ENCODE results near the gene ADAMTSL3.

The ADAMTSL3 gene

GRCh38 chr15:83657549-83657948, 3.6 kb downstream of the ADAMTSL3 start:
- no peaks in the 10 kb centered on the region for H3K9me3 ChIP-seq (ENCODE audit: control insufficient read depth, insufficient read depth, low read depth, low read length)
- no peak overlapping the region for H3K27ac ChIP-seq (ENCODE audit: low read depth, low read length)
- H3K4me3 ChIP-seq (ENCODE audit: low read depth, low read length): no peak overlapping the region

GRCh38 chr15:83658430-83659416, 4.8 kb downstream of the ADAMTSL3 start:
- 0 out of 2 replicates have a peak, but pooled peaks cover 3% of the 10 kb centered on the region for H3K4me1 ChIP-seq (ENCODE audit: control insufficient read depth, insufficient read depth, low read length)
- no peak overlapping the region for H3K4me3 ChIP-seq (ENCODE audit: low read depth, low read length)
- peaks cover 35% of the 10 kb centered on the region for H3K27me3 ChIP-seq (ENCODE audit: control insufficient read depth, insufficient read depth, low read length)
- H3K27ac ChIP-seq (ENCODE audit: low read depth, low read length): no peak overlapping the region
- no peaks in the 10 kb centered on the region for H3K9me3 ChIP-seq (ENCODE audit: control insufficient read depth, insufficient read depth, low read depth, low read length)
- H3K36me3 ChIP-seq (ENCODE audit: control insufficient read depth, insufficient read depth, low read length): no peaks in the 10 kb centered on the region
- H3K9ac ChIP-seq (ENCODE audit: low read length): no peak overlapping the region

More at GRCh38 chr15:83657549-83657948, 3.6 kb downstream of the ADAMTSL3 start:
- no peak overlapping the region for H3K9ac ChIP-seq (ENCODE audit: low read length)
- H3K27me3 ChIP-seq (ENCODE audit: control insufficient read depth, insufficient read depth, low read length): peaks cover 44% of the 10 kb centered on the region
- H3K36me3 ChIP-seq (ENCODE audit: control insufficient read depth, insufficient read depth, low read length): no peaks in the 10 kb centered on the region
- 0 out of 2 replicates have a peak, but pooled peaks cover 3% of the 10 kb centered on the region for H3K4me1 ChIP-seq (ENCODE audit: control insufficient read depth, insufficient read depth, low read length)

GRCh38 chr15:83659417-83659812, 5.5 kb downstream of the ADAMTSL3 start:
- no peak overlapping the region for H3K9ac ChIP-seq (ENCODE audit: low read length)
- H3K9me3 ChIP-seq (ENCODE audit: control insufficient read depth, insufficient read depth, low read depth, low read length): no peaks in the 10 kb centered on the region
- no peak overlapping the region for H3K27ac ChIP-seq (ENCODE audit: low read depth, low read length)
- peaks cover 30% of the 10 kb centered on the region for H3K27me3 ChIP-seq (ENCODE audit: control insufficient read depth, insufficient read depth, low read length)
- no peaks in the 10 kb centered on the region for H3K36me3 ChIP-seq (ENCODE audit: control insufficient read depth, insufficient read depth, low read length)
- H3K4me3 ChIP-seq (ENCODE audit: low read depth, low read length): no peak overlapping the region
- H3K4me1 ChIP-seq (ENCODE audit: control insufficient read depth, insufficient read depth, low read length): 0 out of 2 replicates have a peak, but pooled peaks cover 3% of the 10 kb centered on the region

- H3K4me1 ChIP-seq (ENCODE audit: control insufficient read depth, insufficient read depth, low read length): no peaks in the 10 kb centered on the region
- H3K36me3 ChIP-seq (ENCODE audit: control insufficient read depth, insufficient read depth, low read length): no peaks in the 10 kb centered on the region
- no peak overlapping the region for H3K9ac ChIP-seq (ENCODE audit: low read length)
- no peak overlapping the region for H3K27ac ChIP-seq (ENCODE audit: low read depth, low read length)
- H3K9me3 ChIP-seq (ENCODE audit: control insufficient read depth, insufficient read depth, low read depth, low read length): no peaks in the 10 kb centered on the region
- H3K27me3 ChIP-seq (ENCODE audit: control insufficient read depth, insufficient read depth, low read length): no peaks in the 10 kb centered on the region
- H3K4me3 ChIP-seq (ENCODE audit: low read depth, low read length): no peak overlapping the region
Observed at GRCh38 chr15:83665480-83665879, 11.6 kb downstream of the ADAMTSL3 start.

- no peak overlapping the region for H3K4me3 ChIP-seq (ENCODE audit: low read depth, low read length)
- no peaks in the 10 kb centered on the region for H3K9me3 ChIP-seq (ENCODE audit: control insufficient read depth, insufficient read depth, low read depth, low read length)
- H3K9ac ChIP-seq (ENCODE audit: low read length): no peak overlapping the region
- H3K27ac ChIP-seq (ENCODE audit: low read depth, low read length): no peak overlapping the region
- H3K36me3 ChIP-seq (ENCODE audit: control insufficient read depth, insufficient read depth, low read length): no peaks in the 10 kb centered on the region
- H3K4me1 ChIP-seq (ENCODE audit: control insufficient read depth, insufficient read depth, low read length): no peaks in the 10 kb centered on the region
- H3K27me3 ChIP-seq (ENCODE audit: control insufficient read depth, insufficient read depth, low read length): no peaks in the 10 kb centered on the region
Observed at GRCh38 chr15:83670672-83671229, 16.8 kb downstream of the ADAMTSL3 start.

- no peak overlapping the region for H3K4me3 ChIP-seq (ENCODE audit: low read depth, low read length)
- H3K9me3 ChIP-seq (ENCODE audit: control insufficient read depth, insufficient read depth, low read depth, low read length): no peaks in the 10 kb centered on the region
- H3K4me1 ChIP-seq (ENCODE audit: control insufficient read depth, insufficient read depth, low read length): no peaks in the 10 kb centered on the region
- no peaks in the 10 kb centered on the region for H3K36me3 ChIP-seq (ENCODE audit: control insufficient read depth, insufficient read depth, low read length)
- H3K27me3 ChIP-seq (ENCODE audit: control insufficient read depth, insufficient read depth, low read length): no peaks in the 10 kb centered on the region
- no peak overlapping the region for H3K27ac ChIP-seq (ENCODE audit: low read depth, low read length)
- H3K9ac ChIP-seq (ENCODE audit: low read length): no peak overlapping the region
Observed at GRCh38 chr15:83671603-83672002, 17.7 kb downstream of the ADAMTSL3 start.

- H3K4me3 ChIP-seq (ENCODE audit: low read depth, low read length): no peak overlapping the region
- H3K9ac ChIP-seq (ENCODE audit: low read length): no peak overlapping the region
- no peaks in the 10 kb centered on the region for H3K36me3 ChIP-seq (ENCODE audit: control insufficient read depth, insufficient read depth, low read length)
- H3K27me3 ChIP-seq (ENCODE audit: control insufficient read depth, insufficient read depth, low read length): no peaks in the 10 kb centered on the region
- no peaks in the 10 kb centered on the region for H3K4me1 ChIP-seq (ENCODE audit: control insufficient read depth, insufficient read depth, low read length)
- H3K27ac ChIP-seq (ENCODE audit: low read depth, low read length): no peak overlapping the region
- no peaks in the 10 kb centered on the region for H3K9me3 ChIP-seq (ENCODE audit: control insufficient read depth, insufficient read depth, low read depth, low read length)
Observed at GRCh38 chr15:83673385-83673784, 19.5 kb downstream of the ADAMTSL3 start.

- Histone ChIP-seq H3K4me3 (ENCODE audit: low read depth, low read length) (no peak overlapping the region), H3K4me1 (ENCODE audit: control insufficient read depth, insufficient read depth, low read length) (0 out of 2 replicates have a peak, but pooled peaks cover 5% of the 10 kb centered on the region), H3K27ac (ENCODE audit: low read depth, low read length) (no peak overlapping the region), H3K27me3 (ENCODE audit: control insufficient read depth, insufficient read depth, low read length) (no peaks in the 10 kb centered on the region), H3K9ac (ENCODE audit: low read length) (no peak overlapping the region), H3K9me3 (ENCODE audit: control insufficient read depth, insufficient read depth, low read depth, low read length) (no peaks in the 10 kb centered on the region), H3K36me3 (ENCODE audit: control insufficient read depth, insufficient read depth, low read length) (no peaks in the 10 kb centered on the region)
Observed at GRCh38 chr15:83682476-83683088, 28.7 kb downstream of the ADAMTSL3 start.

GRCh38 chr15:83685916-83686332, 32.0 kb downstream of the ADAMTSL3 start:
- H3K4me3 ChIP-seq (ENCODE audit: low read depth, low read length): no peak overlapping the region
- H3K36me3 ChIP-seq (ENCODE audit: control insufficient read depth, insufficient read depth, low read length): no peaks in the 10 kb centered on the region
- no peak overlapping the region for H3K27ac ChIP-seq (ENCODE audit: low read depth, low read length)

GRCh38 chr15:83688201-83688600, 34.3 kb downstream of the ADAMTSL3 start:
- no peaks in the 10 kb centered on the region for H3K27me3 ChIP-seq (ENCODE audit: control insufficient read depth, insufficient read depth, low read length)
- no peak overlapping the region for H3K9ac ChIP-seq (ENCODE audit: low read length)
- no peak overlapping the region for H3K4me3 ChIP-seq (ENCODE audit: low read depth, low read length)
- no peak overlapping the region for H3K27ac ChIP-seq (ENCODE audit: low read depth, low read length)
- no peaks in the 10 kb centered on the region for H3K9me3 ChIP-seq (ENCODE audit: control insufficient read depth, insufficient read depth, low read depth, low read length)
- peaks cover 6% of the 10 kb centered on the region; the same call in 1 of the 2 replicates for H3K4me1 ChIP-seq (ENCODE audit: control insufficient read depth, insufficient read depth, low read length)
- H3K36me3 ChIP-seq (ENCODE audit: control insufficient read depth, insufficient read depth, low read length): no peaks in the 10 kb centered on the region

More at GRCh38 chr15:83685916-83686332, 32.0 kb downstream of the ADAMTSL3 start:
- no peaks in the 10 kb centered on the region for H3K9me3 ChIP-seq (ENCODE audit: control insufficient read depth, insufficient read depth, low read depth, low read length)
- no peak overlapping the region for H3K9ac ChIP-seq (ENCODE audit: low read length)
- H3K27me3 ChIP-seq (ENCODE audit: control insufficient read depth, insufficient read depth, low read length): no peaks in the 10 kb centered on the region
- no peaks in the 10 kb centered on the region for H3K4me1 ChIP-seq (ENCODE audit: control insufficient read depth, insufficient read depth, low read length)

GRCh38 chr15:83690676-83691075, 36.8 kb downstream of the ADAMTSL3 start:
- Histone ChIP-seq H3K27me3 (ENCODE audit: control insufficient read depth, insufficient read depth, low read length) (no peaks in the 10 kb centered on the region), H3K9ac (ENCODE audit: low read length) (no peak overlapping the region), H3K36me3 (ENCODE audit: control insufficient read depth, insufficient read depth, low read length) (no peaks in the 10 kb centered on the region), H3K27ac (ENCODE audit: low read depth, low read length) (no peak overlapping the region), H3K4me3 (ENCODE audit: low read depth, low read length) (no peak overlapping the region), H3K9me3 (ENCODE audit: control insufficient read depth, insufficient read depth, low read depth, low read length) (no peaks in the 10 kb centered on the region), H3K4me1 (ENCODE audit: control insufficient read depth, insufficient read depth, low read length) (peaks cover 27% of the 10 kb centered on the region)
